Keratinocyte (primary cell): ENCODE results near the gene NMD3. TPM values are rescaled to one million over a fixed set of nuclear protein-coding genes. Genes with fewer than 3 reads are reported as not detected.

Experiments used
- DNase-seq: peaks from one replicate; pipeline ENCODE4 v3.0.0-alpha.2; 2011; ENCODE audit warnings: low read depth, missing footprints, low spot score
- FAIRE-seq: peaks from 2 replicates; lab custom pipeline; 2011; peaks lifted over from hg19 to GRCh38; lab: Jason Lieb, UNC
- H2AFZ ChIP-seq: 2 replicates; pipeline ENCODE4 v1.6.0; 2012; ENCODE audit warnings: low read length, control low read depth, inconsistent platforms; ENCODE audit not compliant: control insufficient read depth
- H3K27ac ChIP-seq: 2 replicates; pipeline ENCODE4 v1.5.1; 2011; ENCODE audit warnings: low read length; ENCODE audit not compliant: control insufficient read depth, insufficient read depth
- H3K27me3 ChIP-seq: 3 replicates; pipeline ENCODE4 v1.6.0; 2011; ENCODE audit warnings: low read length; ENCODE audit not compliant: control insufficient read depth, insufficient read depth; ENCODE audit errors: extremely low read depth
- H3K36me3 ChIP-seq, 2 experiments: 2 replicates in 1 of 2; 3 replicates in 1 of 2; pipeline ENCODE4 v1.5.1; 2011; ENCODE audit warnings: low read length in 2 of 2, mild to moderate bottlenecking in 1 of 2; ENCODE audit not compliant: control insufficient read depth in 2 of 2, insufficient read depth in 2 of 2; ENCODE audit errors: extremely low read depth in 1 of 2
- H3K4me1 ChIP-seq: 3 replicates; pipeline ENCODE4 v1.5.1; 2011; ENCODE audit warnings: low read length; ENCODE audit not compliant: control insufficient read depth, insufficient read depth; ENCODE audit errors: extremely low read depth
- H3K4me2 ChIP-seq: 3 replicates; pipeline ENCODE4 v1.6.0; 2011; ENCODE audit warnings: low read depth, low read length; ENCODE audit not compliant: control insufficient read depth, insufficient read depth; ENCODE audit errors: extremely low read depth
- H3K4me3 ChIP-seq, 3 experiments: fragments of 200-600 bp in 1 of 3; sonication (generic) in 1 of 3; 2 replicates in 2 of 3; 3 replicates in 1 of 3; pipeline ENCODE4 v1.5.1; 2011 to 2016; ENCODE audit warnings: low read length in 3 of 3, mild to moderate bottlenecking in 3 of 3, control low read depth in 2 of 3, inconsistent platforms in 1 of 3, low read depth in 1 of 3, mixed read lengths in 1 of 3, mixed run types in 1 of 3, moderate library complexity in 1 of 3; ENCODE audit not compliant: control insufficient read depth in 2 of 3, insufficient read depth in 2 of 3; ENCODE audit errors: extremely low read depth in 1 of 3
- H3K79me2 ChIP-seq: 2 replicates; pipeline ENCODE4 v1.6.0; 2012; ENCODE audit warnings: low read length; ENCODE audit not compliant: control insufficient read depth, insufficient read depth
- H3K9ac ChIP-seq: 3 replicates; pipeline ENCODE4 v1.6.0; 2011; ENCODE audit warnings: low read length; ENCODE audit not compliant: control insufficient read depth, insufficient read depth; ENCODE audit errors: extremely low read depth
- H3K9me1 ChIP-seq: 3 replicates; pipeline ENCODE4 v1.6.0; 2011; ENCODE audit warnings: low read length; ENCODE audit not compliant: control insufficient read depth, insufficient read depth; ENCODE audit errors: extremely low read depth
- H3K9me3 ChIP-seq: 2 replicates; pipeline ENCODE4 v1.5.1; 2012; ENCODE audit warnings: low read depth, low read length; ENCODE audit not compliant: control insufficient read depth
- H4K20me1 ChIP-seq: 3 replicates; pipeline ENCODE4 v1.6.0; 2011; ENCODE audit warnings: low read length; ENCODE audit not compliant: control insufficient read depth, insufficient read depth; ENCODE audit errors: extremely low read depth
- EZH2 ChIP-seq: IDR thresholded peaks from one replicate; pipeline ENCODE4 v1.6.1; 2012; ENCODE audit warnings: inconsistent platforms, mild to moderate bottlenecking, low read length, moderate library complexity
- dilution Hi-C: fragments of 300-500 bp; cut with MboI; formaldehyde crosslinking; loops from one replicate; pipeline ENCODE4 v1.7.0; 2020; ENCODE audit warnings: low sequenced_read_pairs; ENCODE audit not compliant: extremely low pct_ligation_motif_present
- polyA plus RNA-seq, 5 experiments: library from polyadenylated mRNA; depleted of rRNA in 3 of 5; stranded (reverse) in 3 of 5; stranded (forward) in 1 of 5; unstranded in 1 of 5; fragments of >200 nt; gene quantifications; 1 replicate in 1 of 5; 2 replicates in 3 of 5; 3 replicates in 1 of 5; pipeline versions ENCODE4 v1.2.1 to v1.2.3, GENCODE V29; 2011 to 2012; ENCODE audit warnings: missing spikeins in 2 of 5, low read depth in 1 of 5, low replicate concordance in 1 of 5
- TF ChIP-seq, protein P1 (sequence below), 3 experiments: IDR thresholded peaks in 1 of 3; conservative IDR thresholded peaks in 1 of 3; optimal IDR thresholded peaks in 1 of 3; 2 replicates in 2 of 3; 3 replicates in 1 of 3; pipeline versions ENCODE3 to v1.5.1; 2011; ENCODE audit warnings: low read length in 3 of 3, mild to moderate bottlenecking in 3 of 3, moderate library complexity in 2 of 3, control low read depth in 1 of 3, inconsistent platforms in 1 of 3; ENCODE audit not compliant: insufficient read depth in 2 of 3; ENCODE audit errors: extremely low read depth in 1 of 3

The NMD3 gene
- polyA plus RNA-seq, 1 donor (not counting 4 experiments of a cell fraction or from before 2014, with no cell fraction given): 65.2 TPM

DNA sequence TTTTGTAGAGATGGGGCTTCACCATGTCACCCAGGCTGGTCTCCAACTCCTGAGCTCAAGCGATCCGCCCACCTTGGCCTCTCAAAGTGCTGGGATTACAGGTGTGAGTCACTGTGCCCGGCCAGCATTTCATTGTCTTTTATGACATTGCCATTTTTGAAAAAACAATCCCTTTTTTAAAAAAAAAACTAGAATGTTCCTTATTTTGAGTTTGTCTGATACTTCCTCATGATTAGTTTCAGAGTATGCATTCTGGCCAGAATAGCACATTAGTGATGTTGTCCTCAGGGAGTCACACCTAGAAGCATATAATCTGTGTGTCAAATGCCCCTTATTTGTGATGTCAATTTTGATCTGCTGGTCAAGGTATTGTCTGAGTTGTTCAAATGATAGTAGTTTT lies 21.2 kb upstream of the NMD3 start:
- H4K20me1 ChIP-seq: no peaks in the 10 kb centered on the region
- no peaks in the 10 kb centered on the region for H3K79me2 ChIP-seq
- no peaks in the 10 kb centered on the region for H3K27me3 ChIP-seq
- H3K4me3 ChIP-seq: no peak overlapping the region
- no peak overlapping the region for H2AFZ ChIP-seq
- H3K4me2 ChIP-seq: no peak overlapping the region
- no peak overlapping the region for H3K27ac ChIP-seq
- no peaks in the 10 kb centered on the region for H3K9me1 ChIP-seq
- no peak for DNase-seq
- no peaks in the 10 kb centered on the region for H3K9me3 ChIP-seq
- FAIRE-seq: no peak
- no peak overlapping the region for H3K9ac ChIP-seq
- TF ChIP-seq, protein P1, sequence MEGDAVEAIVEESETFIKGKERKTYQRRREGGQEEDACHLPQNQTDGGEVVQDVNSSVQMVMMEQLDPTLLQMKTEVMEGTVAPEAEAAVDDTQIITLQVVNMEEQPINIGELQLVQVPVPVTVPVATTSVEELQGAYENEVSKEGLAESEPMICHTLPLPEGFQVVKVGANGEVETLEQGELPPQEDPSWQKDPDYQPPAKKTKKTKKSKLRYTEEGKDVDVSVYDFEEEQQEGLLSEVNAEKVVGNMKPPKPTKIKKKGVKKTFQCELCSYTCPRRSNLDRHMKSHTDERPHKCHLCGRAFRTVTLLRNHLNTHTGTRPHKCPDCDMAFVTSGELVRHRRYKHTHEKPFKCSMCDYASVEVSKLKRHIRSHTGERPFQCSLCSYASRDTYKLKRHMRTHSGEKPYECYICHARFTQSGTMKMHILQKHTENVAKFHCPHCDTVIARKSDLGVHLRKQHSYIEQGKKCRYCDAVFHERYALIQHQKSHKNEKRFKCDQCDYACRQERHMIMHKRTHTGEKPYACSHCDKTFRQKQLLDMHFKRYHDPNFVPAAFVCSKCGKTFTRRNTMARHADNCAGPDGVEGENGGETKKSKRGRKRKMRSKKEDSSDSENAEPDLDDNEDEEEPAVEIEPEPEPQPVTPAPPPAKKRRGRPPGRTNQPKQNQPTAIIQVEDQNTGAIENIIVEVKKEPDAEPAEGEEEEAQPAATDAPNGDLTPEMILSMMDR (optimal IDR thresholded peaks at IDR 0.05 in 1 of 3, IDR thresholded peaks at IDR 0.05 in 1 of 3, conservative IDR thresholded peaks at IDR 0.05 in 1 of 3; ENCODE audit: extremely low read depth in 1 of 3, insufficient read depth in 2 of 3, low read length in 3 of 3): no peak
- TF ChIP-seq EZH2: no peak
- H3K36me3 ChIP-seq: no peaks in the 10 kb centered on the region
- dilution Hi-C loops: no loop called here
- no peaks in the 10 kb centered on the region for H3K4me1 ChIP-seq

DNA sequence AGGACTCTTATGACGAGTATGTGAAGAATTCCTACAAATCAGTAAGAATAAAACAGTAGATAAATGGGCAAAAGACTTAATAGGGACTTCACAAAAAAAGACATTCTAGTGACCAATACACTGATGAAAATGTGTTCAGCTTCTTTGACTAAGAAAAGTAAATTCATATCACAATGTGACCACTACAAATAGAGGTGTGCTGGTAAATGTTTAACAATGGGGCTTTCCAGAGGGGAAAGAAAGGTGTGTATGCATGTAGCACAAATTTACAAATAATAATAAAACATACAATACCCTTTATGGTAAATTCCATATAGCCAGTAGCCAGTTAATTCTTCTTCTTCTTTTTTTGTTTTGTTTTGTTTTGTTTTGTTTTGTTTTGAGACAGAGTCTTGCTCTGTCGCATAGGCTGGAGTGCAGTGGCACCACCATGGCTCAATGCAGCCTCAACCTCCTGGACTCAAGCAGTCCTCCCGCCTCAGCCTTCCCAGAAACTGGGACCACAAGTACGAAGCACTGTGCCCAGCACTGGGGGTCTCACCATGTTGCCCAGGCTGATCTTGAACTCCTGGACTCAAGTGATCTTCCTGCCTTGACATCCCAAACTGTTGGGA lies 17.5 kb upstream of the NMD3 start:
- Histone ChIP-seq H3K27ac (no peak overlapping the region), H3K4me3 (no peak overlapping the region), H3K4me1 (no peaks in the 10 kb centered on the region), H3K4me2 (no peak overlapping the region), H3K9me1 (no peaks in the 10 kb centered on the region), H3K27me3 (no peaks in the 10 kb centered on the region), H4K20me1 (no peaks in the 10 kb centered on the region), H3K9me3 (no peaks in the 10 kb centered on the region), H3K36me3 (no peaks in the 10 kb centered on the region), H3K9ac (no peak overlapping the region), H3K79me2 (no peaks in the 10 kb centered on the region), H2AFZ (no peak overlapping the region)
- no peak for DNase-seq
- no peak for FAIRE-seq
- no peak for TF ChIP-seq EZH2
- TF ChIP-seq, protein P1 (optimal IDR thresholded peaks at IDR 0.05 in 1 of 3, IDR thresholded peaks at IDR 0.05 in 1 of 3, conservative IDR thresholded peaks at IDR 0.05 in 1 of 3; ENCODE audit: extremely low read depth in 1 of 3, insufficient read depth in 2 of 3, low read length in 3 of 3): no peak
- dilution Hi-C loops: no loop called here
